Measurements from ENCODE around the gene KAZN. TPM values are rescaled to one million over a fixed set of nuclear protein-coding genes. Genes with fewer than 3 reads are reported as not detected.

Gene KAZN
- total RNA-seq, 2 donors from 2014 or later: 3.4 to 12.2 TPM

- Histone ChIP-seq H3K9me3 (no peaks in the 10 kb centered on the region), H3K36me3 (replicated peaks in 1 of 2; ENCODE audit: insufficient read depth in 1 of 2, low read depth in 2 of 2) (no peaks in the 10 kb centered on the region), H3K27me3 (no peaks in the 10 kb centered on the region), H3K4me1 (peaks cover 11% of the 10 kb centered on the region), H3K27ac (no peak overlapping the region), H3K4me3 (no peak overlapping the region)
- TF ChIP-seq POLR2A (IDR thresholded peaks at IDR 0.05) (no peak), CTCF (IDR thresholded peaks at IDR 0.05) (no peak)
- no peak for ATAC-seq
- intact Hi-C loops (cut with DNase I): no loop called here
- DNase-seq: no peak
- WGBS, 2 donors: 76 to 83% methylated on average over 3 of the region's 3 CpGs
Observed at GRCh38 chr1:14926229-14926628, 327.7 kb downstream of the KAZN start.

- DNase-seq (no peak), ATAC-seq (no peak)
- intact Hi-C loops (cut with DNase I): no loop called here
- H3K4me1 ChIP-seq: peaks cover 11% of the 10 kb centered on the region
- no peaks in the 10 kb centered on the region for H3K36me3 ChIP-seq (replicated peaks in 1 of 2; ENCODE audit: insufficient read depth in 1 of 2, low read depth in 2 of 2)
- H3K4me3 ChIP-seq: no peak overlapping the region
- TF ChIP-seq CTCF (IDR thresholded peaks at IDR 0.05) (no peak), POLR2A (IDR thresholded peaks at IDR 0.05) (no peak)
- 87 to 89% methylated on average over 12 of the region's 12 CpGs for WGBS, 2 donors
- H3K27me3 ChIP-seq: no peaks in the 10 kb centered on the region
- H3K9me3 ChIP-seq: no peaks in the 10 kb centered on the region
- H3K27ac ChIP-seq: no peak overlapping the region
Observed at GRCh38 chr1:14926818-14927575, 328.5 kb downstream of the KAZN start.

- DNase-seq: no peak
- intact Hi-C loops (cut with DNase I): no loop called here
- no peak for ATAC-seq
- Histone ChIP-seq H3K4me3 (no peak overlapping the region), H3K36me3 (replicated peaks in 1 of 2; ENCODE audit: insufficient read depth in 1 of 2, low read depth in 2 of 2) (no peaks in the 10 kb centered on the region), H3K27ac (no peak overlapping the region), H3K27me3 (no peaks in the 10 kb centered on the region), H3K4me1 (peaks cover 11% of the 10 kb centered on the region), H3K9me3 (no peaks in the 10 kb centered on the region)
- WGBS, 2 donors: 79% methylated on average over 7 of the region's 7 CpGs
- no peak for TF ChIP-seq POLR2A (IDR thresholded peaks at IDR 0.05)
Observed at GRCh38 chr1:14928412-14928811, 329.9 kb downstream of the KAZN start.

GRCh38 chr1:14928886-14929546, 330.5 kb downstream of the KAZN start:
- DNase-seq: no peak

More at GRCh38 chr1:14928886-14929546, 330.5 kb downstream of the KAZN start:
- 97 to 98% methylated on average over 2 of the region's 2 CpGs for WGBS, 2 donors
- Histone ChIP-seq H3K9me3 (no peaks in the 10 kb centered on the region), H3K36me3 (replicated peaks in 1 of 2; ENCODE audit: insufficient read depth in 1 of 2, low read depth in 2 of 2) (no peaks in the 10 kb centered on the region), H3K27me3 (no peaks in the 10 kb centered on the region), H3K4me3 (no peak overlapping the region), H3K27ac (no peak overlapping the region), H3K4me1 (peaks cover 11% of the 10 kb centered on the region)
- no peak for ATAC-seq
- intact Hi-C loops (cut with DNase I): no loop called here
- no peak for TF ChIP-seq CTCF (IDR thresholded peaks at IDR 0.05)
- no peak for TF ChIP-seq POLR2A (IDR thresholded peaks at IDR 0.05)

Measured in body of pancreas (tissue), 4 donors.